HG03457 (cell line): ENCODE data around the gene SFT2D3.

Experiments used
- ATAC-seq: cut with Tn5 transposase; IDR thresholded peaks from one replicate; pipeline ENCODE4 v1.9.1; 2021; ENCODE audit warnings: moderate number of reproducible peaks; ENCODE audit not compliant: unreplicated experiment

Gene SFT2D3

DNA sequence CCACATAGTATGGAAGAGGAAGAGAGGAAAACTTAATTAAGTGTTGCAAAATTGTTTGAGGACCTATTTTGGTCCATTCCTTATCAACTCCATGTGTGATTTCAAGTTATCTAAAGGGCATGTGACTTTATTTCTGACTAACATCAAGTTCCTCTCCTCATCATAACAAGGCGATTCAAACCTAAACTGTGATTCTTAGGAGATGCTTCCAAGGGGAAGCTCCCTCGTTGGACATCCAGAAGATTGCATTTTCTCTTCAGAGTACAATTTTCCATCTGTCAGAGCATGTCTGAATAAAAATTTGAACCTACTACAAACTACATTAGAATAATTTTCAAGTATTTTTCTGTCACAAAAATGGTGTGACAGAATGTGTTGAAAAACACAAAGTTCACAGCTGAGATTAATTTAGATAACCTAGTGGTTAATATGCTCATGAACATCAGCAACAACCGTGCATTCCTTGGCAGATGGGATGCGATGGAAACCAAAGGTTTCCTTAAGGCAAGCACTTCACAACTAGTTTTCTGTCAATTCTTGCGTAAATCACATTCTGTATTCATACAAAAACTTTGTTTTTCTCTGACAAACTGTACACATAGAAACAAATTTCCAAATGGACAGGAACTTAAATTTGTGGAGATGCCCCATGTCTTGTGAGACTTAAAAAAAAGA lies 4.2 kb downstream of the SFT2D3 start:
- no peak for ATAC-seq

DNA sequence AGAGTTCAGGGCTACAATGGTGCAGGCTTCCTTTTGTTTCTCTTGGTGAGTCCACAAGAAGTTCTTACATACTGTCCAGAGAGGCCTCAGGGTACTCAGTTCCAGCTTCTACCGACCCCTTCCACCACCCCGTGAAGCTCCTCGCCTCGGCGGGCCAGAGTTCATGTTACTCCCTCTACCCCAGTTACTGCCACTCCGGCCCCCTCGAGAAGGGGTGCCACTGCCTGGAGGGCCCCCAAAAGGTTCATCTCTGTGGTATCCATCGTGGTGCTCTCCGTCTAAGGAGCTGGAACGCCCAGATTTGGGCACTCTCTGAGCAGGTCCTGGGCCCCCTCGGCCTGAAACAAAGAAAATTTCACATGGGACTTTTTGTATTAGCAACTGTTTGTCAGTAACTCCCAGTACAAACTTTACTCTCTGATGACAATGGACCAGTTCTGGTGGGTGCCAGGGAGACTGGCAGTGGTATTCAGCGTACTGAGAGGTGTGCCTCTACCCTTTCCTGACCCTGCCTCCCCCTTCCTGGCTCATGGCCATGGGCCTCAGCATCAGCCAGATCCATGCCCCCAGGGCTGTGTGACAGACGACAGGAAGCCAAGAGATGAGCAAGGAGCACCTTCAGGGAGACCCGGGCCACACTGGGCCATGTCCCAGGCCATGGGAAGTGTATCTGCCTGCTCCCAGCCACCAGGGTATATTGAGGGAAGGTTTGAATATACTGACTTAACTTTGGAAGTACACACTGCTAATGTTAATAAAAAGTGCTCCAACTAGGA lies 5.1 kb downstream of the SFT2D3 start:
- no peak for ATAC-seq

DNA sequence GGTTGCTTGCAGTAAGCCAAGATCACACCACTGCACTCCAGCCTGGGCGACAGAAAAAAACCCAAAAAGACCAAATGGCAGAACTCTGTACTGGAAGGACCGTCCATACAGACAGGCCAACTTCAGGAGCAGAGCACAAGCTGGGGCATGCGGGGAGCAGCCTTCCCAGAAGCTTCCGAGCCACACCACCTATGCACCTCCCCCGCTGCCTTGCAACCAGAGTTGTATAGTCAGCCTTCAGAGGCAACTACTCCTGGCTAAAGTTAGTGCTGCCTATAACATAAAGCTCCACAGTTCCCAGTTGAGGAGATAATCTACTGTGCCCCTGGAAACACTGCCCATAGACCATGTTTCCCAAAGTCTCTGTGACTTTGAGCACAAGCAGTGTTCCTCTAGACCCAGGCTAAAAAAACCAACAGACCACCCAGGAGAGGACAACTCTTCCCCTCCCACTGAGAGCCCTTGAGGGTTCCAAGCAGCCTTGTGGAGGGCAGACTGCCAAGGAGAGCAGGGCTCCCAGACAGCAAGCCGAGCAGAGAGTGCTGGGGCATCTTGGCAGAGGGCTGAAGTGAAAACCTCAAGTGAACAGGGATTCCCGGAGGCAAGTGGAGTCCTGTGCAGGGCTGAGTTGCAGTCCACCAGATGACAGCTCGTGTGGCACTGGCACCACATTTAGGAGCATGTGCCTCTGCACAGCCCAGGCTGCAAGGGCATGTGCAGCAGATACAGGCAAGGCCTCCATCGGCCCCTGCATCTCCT lies 6.8 kb downstream of the SFT2D3 start:
- no peak for ATAC-seq

DNA sequence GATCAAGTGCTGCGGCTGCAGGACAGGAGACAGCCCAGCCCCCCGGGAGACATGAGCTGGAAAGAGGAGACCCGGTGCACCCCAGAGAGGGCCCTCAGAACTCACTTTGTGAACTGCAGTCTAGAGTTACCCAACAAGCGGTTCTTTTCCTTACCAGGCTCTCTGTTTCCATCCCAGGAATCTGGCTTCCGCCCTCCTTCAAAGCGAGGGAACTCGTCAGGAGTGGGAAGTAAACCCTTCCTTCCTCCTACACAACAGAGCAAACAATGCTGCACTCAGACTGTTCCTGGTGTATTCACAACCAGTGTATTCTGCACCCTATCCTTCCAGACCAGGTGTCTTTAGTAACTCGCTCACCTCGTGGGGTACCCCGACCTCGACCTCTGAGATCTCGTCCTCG lies 8.0 kb downstream of the SFT2D3 start:
- no peak for ATAC-seq

DNA sequence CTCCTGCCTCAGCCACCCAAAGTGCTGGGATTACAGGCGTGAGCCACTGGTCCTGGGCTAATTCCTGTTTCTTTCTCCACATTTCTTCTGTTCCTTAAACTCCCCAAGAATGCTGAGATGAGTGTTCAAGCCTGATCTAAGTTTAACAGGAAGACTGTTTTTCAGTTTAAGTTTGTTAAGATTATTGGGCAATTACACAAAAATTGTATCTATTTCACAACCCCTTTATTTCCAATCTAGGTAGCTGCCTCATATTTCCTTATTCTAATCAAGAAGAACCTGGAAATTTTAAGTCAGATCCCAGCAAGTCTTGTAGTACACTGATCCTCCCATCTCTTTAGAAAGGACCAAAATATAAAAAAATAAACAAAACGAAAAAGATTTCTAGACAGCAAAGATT lies 11.7 kb downstream of the SFT2D3 start:
- ATAC-seq = no peak

DNA sequence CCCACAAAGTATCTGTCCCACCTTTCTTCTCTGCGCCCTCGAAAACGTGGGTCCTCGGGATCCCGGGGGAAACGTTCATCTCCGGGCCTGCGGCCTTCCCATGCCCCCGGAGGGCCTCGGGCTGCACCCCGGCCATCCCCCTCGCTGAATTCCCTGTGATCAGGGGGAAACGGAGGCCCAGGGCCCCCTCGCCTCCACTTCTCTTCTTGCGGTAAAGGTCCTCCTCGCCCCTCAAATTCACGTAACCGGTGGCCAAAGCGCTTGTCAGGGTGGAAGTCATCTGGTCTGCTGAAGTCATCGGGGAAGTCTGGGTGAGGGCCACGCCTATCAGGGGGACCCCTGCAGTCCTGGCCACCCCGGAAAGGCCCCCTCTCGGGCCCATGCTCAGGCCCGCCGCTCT lies 12.3 kb downstream of the SFT2D3 start:
- no peak for ATAC-seq

DNA sequence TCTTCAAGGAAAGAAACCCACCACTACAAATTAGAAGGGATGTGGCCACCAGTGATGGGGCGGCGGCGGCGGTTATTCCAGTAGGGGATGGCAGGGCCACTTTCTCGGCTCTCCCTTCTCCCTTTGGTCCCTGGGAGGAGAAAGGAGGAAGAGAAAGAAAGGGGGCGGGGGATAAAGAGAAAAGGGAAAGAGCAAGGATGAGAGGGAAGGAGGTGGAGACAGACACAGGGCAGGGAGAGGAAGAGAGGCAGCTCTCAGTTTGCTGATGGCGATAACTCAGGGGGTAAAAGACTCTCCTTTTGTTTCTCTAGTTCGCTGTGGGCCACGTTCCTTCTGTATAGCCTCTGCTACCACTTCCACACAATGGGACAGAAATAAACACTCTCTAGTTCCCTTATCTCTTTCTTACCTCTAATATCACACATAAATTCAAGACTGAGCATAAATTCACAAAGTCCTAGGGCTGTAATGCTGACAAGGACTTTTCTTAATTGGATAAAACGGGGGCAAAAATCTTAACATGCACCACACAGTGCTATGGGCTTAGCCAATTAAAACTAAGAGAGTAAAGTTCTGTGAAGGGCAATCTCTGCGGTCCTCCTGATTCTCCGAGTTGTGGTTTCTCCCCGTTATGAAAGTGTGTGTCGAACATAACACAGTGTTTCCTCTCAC lies 14.6 kb downstream of the SFT2D3 start:
- ATAC-seq = no peak

DNA sequence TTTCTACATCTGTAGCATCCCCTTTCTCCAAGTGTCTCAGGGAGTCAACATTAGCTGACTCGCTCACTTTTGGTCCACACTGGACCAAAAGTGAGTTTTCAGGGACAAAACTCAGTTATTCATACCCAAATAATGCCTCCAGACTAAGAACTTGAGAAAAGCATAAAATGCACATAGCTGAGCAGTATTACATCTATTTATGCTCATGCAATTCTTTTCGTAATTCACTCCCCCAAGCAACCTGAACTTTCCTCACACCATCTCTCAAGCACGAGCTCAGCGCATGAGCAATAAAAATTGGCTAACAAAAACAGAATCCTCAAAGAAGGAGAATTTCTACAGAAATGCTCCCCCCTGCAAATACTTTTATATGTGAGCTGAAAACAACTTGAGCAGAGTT lies 17.0 kb downstream of the SFT2D3 start:
- no peak for ATAC-seq

DNA sequence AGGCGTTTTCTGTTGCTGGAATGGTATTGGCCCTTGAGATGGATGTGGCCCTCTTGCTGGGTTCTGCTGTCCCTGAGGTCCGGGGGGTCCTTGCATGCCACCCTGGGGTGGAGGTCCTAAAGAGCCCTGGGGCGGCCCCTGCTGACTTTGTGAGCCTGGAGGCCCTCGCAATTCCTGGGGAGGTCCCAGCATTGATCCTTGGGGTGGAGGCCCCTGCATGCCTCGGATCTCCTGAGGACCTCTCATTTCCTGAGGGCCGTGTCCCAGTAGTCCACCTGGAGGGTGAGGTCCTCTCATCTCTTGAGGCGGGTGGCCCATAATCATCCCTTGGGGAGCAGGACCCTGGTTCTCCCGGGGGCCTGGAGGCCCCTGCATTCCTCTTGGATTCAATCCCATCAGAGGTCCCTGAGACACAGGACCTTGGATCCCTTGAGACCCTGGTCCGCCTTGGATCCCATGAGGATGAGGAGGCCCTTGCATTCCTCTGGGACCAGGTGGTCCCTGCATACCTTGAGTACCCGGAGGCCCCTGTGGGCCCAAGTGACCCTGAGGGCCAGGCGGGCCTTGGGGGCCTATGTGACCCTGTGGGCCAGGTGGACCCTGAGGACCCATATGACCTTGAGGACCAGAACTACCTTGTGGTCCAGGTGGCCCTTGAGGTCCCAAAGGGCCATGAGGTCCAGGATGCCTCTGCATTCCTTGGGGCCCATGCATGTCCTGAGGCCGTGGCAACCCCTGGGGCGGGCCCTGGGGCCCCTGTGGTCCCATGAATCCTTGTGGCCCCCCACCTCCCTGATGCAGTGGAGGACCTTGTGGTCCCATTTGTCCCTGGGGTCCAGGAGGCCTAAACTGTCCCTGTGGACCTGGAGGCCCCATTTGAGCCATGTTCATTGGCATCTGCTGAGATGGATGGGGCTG lies 18.3 kb downstream of the SFT2D3 start:
- no peak for ATAC-seq

DNA sequence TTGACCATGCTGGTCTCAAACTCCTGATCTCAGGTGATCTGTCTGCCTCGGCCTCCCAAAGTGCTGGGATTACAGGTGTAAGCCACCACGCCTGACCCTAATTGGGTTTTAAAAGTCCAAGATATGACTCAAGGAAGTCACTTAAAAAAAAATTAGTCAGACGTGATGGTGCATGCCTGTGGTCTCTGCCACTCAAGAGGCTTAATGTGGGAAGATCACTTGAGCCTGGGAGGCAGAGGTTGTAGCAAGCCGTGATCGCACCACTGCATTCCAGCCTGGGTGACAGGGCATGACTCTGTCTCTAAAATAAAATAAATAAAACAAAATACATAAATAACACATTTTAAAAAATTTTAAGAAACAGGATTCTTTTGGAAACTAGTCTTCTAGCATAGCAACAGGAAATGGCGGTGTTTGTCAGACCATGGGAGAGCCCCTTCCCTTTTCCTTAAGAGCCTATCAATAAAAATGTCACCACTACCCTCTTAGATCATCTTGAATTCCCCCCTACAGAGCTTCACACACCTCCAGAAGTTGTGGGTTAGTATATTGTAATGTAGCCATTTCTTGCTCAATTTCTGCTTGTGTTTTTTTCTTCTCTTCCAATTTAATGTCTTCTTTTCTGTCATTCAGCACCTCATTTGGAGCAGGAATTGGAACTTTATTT lies 20.1 kb downstream of the SFT2D3 start:
- ATAC-seq = no peak

DNA sequence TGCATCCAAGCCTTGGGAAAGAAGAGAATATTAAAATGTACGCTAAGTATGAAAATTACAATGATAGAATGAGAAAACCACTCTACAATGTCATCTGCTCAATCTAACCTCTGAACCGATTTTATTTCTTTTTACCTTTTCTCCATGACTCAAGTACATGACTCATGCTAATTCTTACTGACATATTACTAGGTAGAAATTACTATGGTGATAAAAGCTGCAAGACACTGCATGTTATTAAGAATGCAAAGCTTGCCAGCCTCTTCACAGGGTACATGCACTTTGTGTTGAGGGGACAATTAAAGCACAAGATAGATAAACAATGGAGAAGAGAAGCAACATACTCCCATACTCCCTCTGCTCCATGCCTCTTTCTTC lies 20.7 kb downstream of the SFT2D3 start:
- ATAC-seq = no peak

DNA sequence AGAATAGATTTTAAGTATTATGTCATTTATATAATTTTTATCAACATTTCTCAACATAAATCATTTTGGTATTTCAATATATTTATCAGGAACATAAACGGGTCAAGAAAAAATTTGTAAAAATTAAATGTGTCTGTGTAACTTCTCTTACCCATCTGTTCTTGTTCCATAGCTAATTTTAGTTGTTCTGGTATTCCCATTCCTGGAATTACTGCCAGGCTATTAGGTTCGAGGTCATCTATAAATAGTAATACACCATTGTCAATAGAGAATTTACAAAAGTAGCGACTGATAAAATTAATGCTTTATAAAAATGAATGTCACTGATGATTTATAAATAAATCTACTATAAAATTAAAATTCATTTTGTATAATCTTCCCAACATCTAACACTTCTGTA lies 21.5 kb downstream of the SFT2D3 start:
- no peak for ATAC-seq

DNA sequence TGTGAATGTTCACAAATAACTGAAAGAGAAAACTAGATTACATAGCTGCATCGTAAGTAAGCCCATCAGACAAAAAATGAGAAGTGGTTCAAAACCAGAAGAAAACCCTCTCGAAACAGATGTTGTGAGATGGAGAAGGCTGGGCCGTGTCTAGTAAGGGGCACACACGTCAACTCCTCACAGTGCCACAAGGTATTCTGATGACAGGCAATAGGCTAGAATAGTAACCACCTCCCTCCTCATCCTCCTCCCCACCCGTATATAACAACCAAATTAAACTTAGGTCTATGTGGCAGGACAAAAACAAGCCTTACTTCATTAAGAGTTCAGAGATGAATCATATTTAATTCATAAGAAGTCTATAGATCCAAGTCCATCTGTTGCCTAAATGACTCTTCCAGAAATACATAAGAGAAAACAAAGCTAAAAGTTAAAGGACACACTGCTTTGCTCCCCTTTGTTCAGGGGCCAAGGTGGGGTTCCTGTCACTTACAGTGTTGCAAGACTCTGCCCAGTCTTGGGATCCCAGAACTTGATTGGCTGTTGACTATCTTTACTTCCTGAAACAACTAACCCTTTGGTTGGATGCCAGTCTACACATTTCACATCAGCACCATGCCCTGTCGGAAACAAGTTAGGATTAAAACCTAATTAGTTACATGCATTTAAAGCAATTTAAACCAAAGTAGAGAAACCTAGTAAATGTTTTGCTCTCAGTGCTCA lies 25.0 kb downstream of the SFT2D3 start:
- ATAC-seq = no peak

DNA sequence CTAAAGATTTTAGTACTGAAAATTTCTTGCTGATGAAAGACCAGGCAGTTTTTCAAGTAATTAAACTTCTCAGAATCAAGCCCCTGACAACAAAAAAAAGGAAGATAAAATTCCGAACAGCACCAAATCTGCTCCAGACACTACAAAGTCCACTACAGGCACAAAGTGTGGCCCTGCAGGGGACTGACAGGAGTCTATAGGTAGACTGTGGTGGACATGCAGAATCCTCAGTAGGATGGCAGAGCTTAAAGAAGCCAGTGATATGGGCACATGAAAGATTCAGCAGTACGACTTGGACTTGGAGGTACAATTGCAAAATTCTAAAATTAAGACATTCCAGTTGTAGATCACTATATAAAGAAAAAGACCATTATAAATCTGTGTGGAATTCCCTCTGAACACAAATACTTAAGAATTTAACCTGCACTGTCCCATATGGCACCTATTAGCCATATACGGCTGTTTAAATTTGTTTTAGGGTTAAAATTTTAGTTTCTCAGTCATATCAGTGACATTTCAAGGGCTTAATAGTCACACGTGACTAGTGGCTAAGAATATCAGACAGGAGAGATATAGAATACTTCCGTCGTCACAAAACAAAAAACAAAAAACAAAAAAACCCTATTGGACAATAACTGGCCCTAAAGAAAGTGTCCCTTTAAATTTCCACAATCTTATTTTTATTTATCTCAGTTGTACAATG lies 32.0 kb downstream of the SFT2D3 start:
- no peak for ATAC-seq

DNA sequence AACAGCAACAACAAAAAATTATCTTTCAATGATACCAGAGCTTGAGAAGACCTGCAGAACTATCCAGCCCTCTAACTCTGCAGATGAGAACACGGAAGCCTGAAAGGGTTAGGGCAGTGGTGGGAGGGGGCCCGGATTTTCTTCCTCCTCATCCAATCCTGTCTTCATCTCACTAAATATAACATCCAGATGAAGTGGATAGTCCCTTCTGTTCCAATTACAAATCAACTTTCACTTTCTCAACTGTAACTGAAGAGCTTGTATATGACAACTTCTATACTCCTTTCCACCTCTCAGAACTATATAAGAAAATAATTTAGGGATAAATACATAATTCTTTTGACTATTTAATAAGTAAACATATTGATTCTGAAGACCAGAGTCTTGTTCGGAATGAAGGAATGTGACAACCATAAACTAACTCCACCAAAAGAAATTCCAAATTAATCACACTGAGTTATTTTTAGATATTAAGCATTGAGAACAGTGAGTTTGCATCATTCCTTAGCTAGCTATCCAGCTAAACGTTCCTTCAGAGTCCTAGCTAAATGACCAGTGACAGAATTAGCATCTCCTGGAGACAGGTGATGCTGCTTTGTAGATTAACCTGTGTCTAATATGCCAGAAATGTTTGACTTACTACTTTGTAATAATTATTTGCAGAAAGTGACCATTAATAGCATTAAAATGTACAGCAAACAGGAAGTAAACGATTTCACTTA lies 32.7 kb downstream of the SFT2D3 start:
- no peak for ATAC-seq

DNA sequence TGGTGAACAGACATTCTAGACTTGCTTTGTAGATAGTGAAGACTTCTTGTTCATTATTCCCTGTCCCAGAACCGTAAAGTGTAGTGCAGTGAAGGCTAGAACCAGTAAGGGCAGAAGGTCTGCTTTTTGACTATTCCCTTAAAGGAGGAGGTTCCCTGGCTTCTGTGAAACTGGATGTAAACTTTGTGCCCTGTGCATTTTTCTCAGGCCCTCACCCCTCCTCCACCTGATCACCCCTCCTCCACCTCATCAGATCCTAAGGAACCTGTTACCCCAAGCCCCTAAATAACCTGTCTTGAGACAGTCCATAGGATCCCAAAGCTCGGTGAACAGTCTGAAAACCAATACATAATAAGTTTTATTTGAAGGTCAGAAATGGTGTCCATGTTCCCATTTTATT lies 33.7 kb downstream of the SFT2D3 start:
- no peak for ATAC-seq

DNA sequence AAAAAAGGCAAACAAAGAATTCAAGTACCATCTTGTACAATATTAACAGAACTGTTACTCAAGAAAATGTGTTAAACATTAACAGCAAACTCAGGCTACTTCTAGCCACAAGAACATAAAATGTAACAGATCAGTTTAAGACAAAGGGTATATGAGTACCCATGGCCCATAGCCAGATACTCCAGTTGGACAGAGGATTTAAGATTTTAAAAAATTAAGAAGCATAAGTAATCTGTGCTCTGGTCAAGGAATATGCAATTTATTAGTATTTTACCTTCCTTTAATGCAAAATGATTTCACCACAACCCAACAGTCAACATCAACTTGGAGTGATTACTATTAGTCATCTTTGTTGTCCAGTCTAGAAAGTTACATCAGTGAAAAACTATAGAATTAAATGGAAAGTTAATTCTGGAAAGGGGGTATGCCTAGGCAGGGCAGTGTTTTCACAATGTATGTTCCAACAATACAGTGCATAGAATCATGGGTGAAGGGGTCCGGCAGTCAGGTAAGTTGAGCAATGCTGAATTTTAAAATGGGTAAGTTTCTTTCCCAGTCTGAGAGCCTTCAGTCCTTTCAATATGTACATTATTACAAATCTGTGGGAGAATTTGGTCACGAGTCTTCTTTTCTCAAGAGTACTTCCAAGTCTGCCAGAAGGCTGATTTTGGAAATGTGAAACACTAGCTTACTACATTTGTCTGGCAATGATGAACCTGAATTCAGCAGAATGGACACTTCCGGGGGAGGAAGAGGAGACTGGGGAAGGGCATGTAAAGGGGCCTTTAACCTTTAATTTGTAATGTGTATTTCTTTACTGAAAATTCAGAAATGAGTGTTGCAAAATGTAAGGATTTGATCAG lies 34.5 kb downstream of the SFT2D3 start:
- peak; percentile 63 for ATAC-seq
